GM12864 (cell line): ENCODE results near the gene PKD2L1.

Experiments
- DNase-seq: peaks from one replicate; pipeline ENCODE4 v3.0.0-alpha.2; 2011; ENCODE audit warnings: low read depth
- H3K4me3 ChIP-seq: 2 replicates; pipeline ENCODE4 v1.5.1; 2011; ENCODE audit warnings: mild to moderate bottlenecking, low read depth, low read length, control low read depth
- TF ChIP-seq, protein P1 (sequence below): IDR thresholded peaks from 2 replicates; pipeline ENCODE4 v1.5.1; 2011; ENCODE audit warnings: low read depth, mild to moderate bottlenecking, moderate library complexity, low read length, control low read depth, inconsistent platforms; ENCODE audit errors: missing control alignments

Gene PKD2L1

DNA sequence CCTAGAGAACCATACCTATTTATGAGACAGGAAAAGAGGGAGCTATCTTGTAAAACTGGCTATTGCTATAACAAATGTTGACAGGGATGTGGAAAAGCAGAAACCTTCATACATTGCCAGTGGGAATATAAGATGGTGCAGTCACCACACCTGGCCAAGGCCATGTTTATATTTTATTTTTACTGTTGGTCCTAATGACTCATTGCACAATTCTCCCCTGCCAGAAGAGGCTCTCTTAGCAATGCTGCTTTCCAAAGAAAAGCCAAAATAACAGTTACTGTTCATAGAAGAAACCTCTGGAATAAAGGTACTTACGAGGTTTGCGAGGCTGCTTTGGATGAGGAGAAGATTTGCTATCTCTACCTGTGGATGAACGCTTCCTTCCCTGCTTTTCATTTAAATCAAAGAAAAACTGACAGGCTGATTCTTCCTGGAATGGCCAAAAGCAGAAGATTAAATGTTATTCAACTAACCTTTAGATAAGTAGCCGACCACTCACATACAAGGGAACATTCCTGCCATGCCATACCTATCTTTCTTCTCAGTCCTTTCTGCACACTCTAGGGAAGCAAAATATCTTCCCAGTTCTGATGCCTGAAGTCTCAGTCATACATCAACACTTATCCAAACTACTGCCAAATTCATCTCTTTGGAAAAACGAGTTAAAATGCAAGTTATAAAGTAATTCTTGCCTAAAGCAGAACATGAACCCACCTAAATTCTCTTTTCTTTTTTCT, 84.4 kb downstream of the PKD2L1 start:
- TF ChIP-seq, protein P1, sequence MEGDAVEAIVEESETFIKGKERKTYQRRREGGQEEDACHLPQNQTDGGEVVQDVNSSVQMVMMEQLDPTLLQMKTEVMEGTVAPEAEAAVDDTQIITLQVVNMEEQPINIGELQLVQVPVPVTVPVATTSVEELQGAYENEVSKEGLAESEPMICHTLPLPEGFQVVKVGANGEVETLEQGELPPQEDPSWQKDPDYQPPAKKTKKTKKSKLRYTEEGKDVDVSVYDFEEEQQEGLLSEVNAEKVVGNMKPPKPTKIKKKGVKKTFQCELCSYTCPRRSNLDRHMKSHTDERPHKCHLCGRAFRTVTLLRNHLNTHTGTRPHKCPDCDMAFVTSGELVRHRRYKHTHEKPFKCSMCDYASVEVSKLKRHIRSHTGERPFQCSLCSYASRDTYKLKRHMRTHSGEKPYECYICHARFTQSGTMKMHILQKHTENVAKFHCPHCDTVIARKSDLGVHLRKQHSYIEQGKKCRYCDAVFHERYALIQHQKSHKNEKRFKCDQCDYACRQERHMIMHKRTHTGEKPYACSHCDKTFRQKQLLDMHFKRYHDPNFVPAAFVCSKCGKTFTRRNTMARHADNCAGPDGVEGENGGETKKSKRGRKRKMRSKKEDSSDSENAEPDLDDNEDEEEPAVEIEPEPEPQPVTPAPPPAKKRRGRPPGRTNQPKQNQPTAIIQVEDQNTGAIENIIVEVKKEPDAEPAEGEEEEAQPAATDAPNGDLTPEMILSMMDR: no peak
- no peak for DNase-seq
- H3K4me3 ChIP-seq: no peak overlapping the region

DNA sequence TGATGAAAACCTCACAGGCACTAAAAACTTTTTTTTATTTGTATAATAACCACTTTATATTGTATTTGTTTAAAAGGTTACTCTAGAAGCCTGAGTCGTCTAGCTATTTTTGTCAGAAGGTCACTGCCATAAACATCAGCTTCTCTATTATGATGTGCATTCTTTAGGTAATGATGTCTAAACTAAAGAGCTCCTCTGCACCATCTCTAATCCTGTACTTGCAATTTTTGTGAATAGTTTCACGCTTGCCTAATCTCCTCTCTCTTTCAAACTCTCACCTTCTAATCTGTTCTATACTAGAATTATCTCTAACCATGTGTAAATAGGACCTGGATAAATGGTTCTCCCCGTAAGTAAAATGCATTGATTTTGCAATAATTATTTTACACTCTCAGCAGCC, 90.2 kb downstream of the PKD2L1 start:
- H3K4me3 ChIP-seq: no peak overlapping the region
- no peak for DNase-seq
- TF ChIP-seq, protein P1: no peak

DNA sequence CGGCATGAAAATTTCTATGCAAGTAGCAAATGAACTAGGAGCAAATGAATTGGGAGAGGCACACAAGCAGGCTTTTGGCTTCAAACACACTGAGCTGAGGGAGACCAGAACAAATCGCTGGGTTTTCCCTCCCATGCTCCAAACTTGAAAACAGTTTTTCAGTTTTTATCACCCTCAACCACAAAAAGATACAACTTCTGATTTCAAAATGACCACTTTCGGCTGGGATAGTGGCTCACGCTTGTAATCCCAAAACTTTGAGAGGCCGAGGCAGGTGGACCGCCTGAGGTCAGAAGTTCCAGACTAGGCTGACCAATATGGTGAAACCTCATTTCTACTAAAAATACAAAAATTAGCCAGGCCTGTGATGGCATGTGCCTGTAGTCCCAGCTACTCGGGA, 91.6 kb downstream of the PKD2L1 start:
- H3K4me3 ChIP-seq: no peak overlapping the region
- TF ChIP-seq, protein P1: no peak
- DNase-seq: no peak
